Fibroblast of lung (primary cell): ENCODE measurements around the gene LPP.

Experiments used
- CTCF ChIP-seq, 2 donors: IDR thresholded peaks in 1 of 2; conservative IDR thresholded peaks in 1 of 2; 1 replicate in 1 of 2; 2 replicates in 1 of 2; pipeline ENCODE4 v1.5.1; 2011 to 2012; ENCODE audit warnings: low read length in 2 of 2, control low read depth in 1 of 2, inconsistent platforms in 1 of 2, low read depth in 1 of 2, mild to moderate bottlenecking in 1 of 2
- EZH2 ChIP-seq: IDR thresholded peaks from 2 replicates; pipeline ENCODE4 v1.5.1; 2012; ENCODE audit warnings: low read length, control low read depth, mild to moderate bottlenecking; ENCODE audit errors: missing control alignments

- TF ChIP-seq EZH2 = no peak
- TF ChIP-seq CTCF (conservative IDR thresholded peaks at IDR 0.05 in 1 of 2, IDR thresholded peaks at IDR 0.05 in 1 of 2; ENCODE audit: low read depth in 1 of 2, low read length in 2 of 2) = peak in 1 of 2 donors; percentile 40
These were observed 676.9 kb downstream of the LPP start for GRCh38 chr3:188830893-188831292.
